Measurements from ENCODE around the gene ZNF787. TPM values are rescaled to one million over a fixed set of nuclear protein-coding genes. Genes with fewer than 3 reads are reported as not detected.

ZNF787 gene
- total and polyA plus RNA-seq, 2 of the 4 experiments (the other 2 are of a cell fraction): 4.8 to 11.2 TPM

DNA sequence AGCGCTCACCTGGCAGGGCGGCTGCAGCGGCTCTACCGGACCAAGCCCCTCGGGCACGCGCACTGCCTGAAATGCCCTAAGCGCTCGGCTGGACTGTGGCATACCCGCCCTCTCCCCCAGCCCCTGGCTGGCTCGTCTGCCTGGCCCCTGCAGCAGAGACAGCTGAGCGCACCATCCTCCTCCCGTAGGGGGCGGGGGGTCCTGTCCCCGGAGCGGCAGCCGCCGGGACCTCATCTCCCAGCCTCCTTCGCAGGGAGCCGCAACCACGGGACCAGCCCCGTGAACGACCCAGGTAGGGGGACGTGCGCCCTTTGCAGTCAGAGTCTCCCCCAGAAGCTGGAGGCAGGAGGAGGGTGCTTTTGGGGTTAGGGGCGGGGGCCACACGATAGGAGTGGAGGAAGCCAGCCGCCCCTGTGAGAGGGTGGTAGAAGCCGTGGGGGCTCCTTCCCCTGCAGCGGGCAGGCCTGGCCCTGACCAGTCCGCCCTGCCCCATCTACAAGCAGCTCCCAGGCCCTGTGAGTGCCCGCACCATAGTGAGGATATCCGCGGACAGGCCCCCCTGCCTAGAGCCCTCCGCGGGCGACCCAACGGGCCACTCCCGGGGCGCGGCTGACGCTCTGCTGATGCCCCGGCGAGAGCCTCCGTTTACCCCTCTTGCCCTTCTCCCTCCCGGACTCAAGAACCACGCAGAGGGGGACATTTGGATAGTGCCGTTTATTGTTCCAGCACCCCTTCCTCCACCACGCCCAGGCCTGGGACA lies 34.2 kb downstream of the ZNF787 start:
- Histone ChIP-seq H3K4me2 (ENCODE audit: low read depth, low read length) (no peak overlapping the region), H4K20me1 (ENCODE audit: insufficient read depth, low read length) (peaks cover 43% of the 10 kb centered on the region), H3K4me3 (ENCODE audit: insufficient read depth, low read depth, low read length) (no peak overlapping the region), H2BK5ac (ENCODE audit: low read depth, low read length, poor library complexity, severe bottlenecking) (no peak overlapping the region), H3K79me1 (ENCODE audit: low read depth in 1 of 2, low read length in 2 of 2) (peaks cover 9 to 36% of the 10 kb centered on the region in 2 experiments), H3K27ac (ENCODE audit: insufficient read depth, low read length) (no peak overlapping the region), H3K36me3 (ENCODE audit: control insufficient read depth, insufficient read depth, low read length) (peaks cover 15% of the 10 kb centered on the region), H2BK120ac (ENCODE audit: low read depth, low read length) (no peak overlapping the region), H4K5ac (ENCODE audit: low read depth, low read length) (no peak overlapping the region), H3K14ac (replicated peaks; ENCODE audit: low read depth, low read length) (no peak overlapping the region), H3K56ac (ENCODE audit: extremely low read depth, insufficient read depth, low read length) (no peak overlapping the region), H2BK20ac (ENCODE audit: low read depth, low read length) (no peak overlapping the region), H3K27me3 (ENCODE audit: control insufficient read depth, insufficient read depth, low read length) (no peaks in the 10 kb centered on the region), H3K4ac (ENCODE audit: low read depth, low read length) (no peak overlapping the region), H3K23ac (ENCODE audit: low read depth, low read length) (no peak overlapping the region), H2AFZ (replicated peaks; ENCODE audit: low read length, poor library complexity) (no peak overlapping the region), H4K91ac (ENCODE audit: insufficient read depth, low read depth, low read length) (no peak overlapping the region), H4K8ac (ENCODE audit: low read depth in 2 of 2, low read length in 2 of 2) (no peak overlapping the region), H3K9ac (ENCODE audit: low read depth, low read length) (no peak overlapping the region), H2AK5ac (ENCODE audit: low read depth, low read length) (no peak overlapping the region), H3K9me3 (ENCODE audit: control insufficient read depth, insufficient read depth, low read length) (no peaks in the 10 kb centered on the region), H2BK15ac (ENCODE audit: low read depth, low read length) (no peak overlapping the region), H3K4me1 (ENCODE audit: control insufficient read depth, insufficient read depth, low read length) (peaks cover 3% of the 10 kb centered on the region; the same call in 1 of the 2 replicates), H3K18ac (ENCODE audit: low read depth, low read length) (no peak overlapping the region), H2AK9ac (replicated peaks; ENCODE audit: low read depth, low read length, poor library complexity) (no peak overlapping the region), H3K9me1 (ENCODE audit: insufficient read depth, low read length) (0 out of 2 replicates have a peak, but pooled peaks cover 7% of the 10 kb centered on the region)
- ATAC-seq (ENCODE audit: low read depth): no peak
- in situ Hi-C loops (cut with MboI; ENCODE audit: low sequenced_read_pairs) (no loop called here), dilution Hi-C loops (cut with HindIII; ENCODE audit: low sequenced_read_pairs, unreplicated experiment) (no loop called here), intact Hi-C loops (cut with micrococcal nuclease) (no loop called here)
- CTCF ChIA-PET: no interaction called here
- BruUV-seq (replicated peaks): no TSS peak
- POLR2A ChIA-PET (ENCODE audit: unreplicated experiment): no interaction called here
- 67% methylated on average over 20 of the region's 49 CpGs; no CpG with 5 or more reads in 1 of the 2 experiments for WGBS, 2 experiments (ENCODE audit: extremely low coverage in 2 of 2, insufficient read length in 1 of 2)
- TF ChIP-seq NFE2L2 (IDR thresholded peaks at IDR 0.05; ENCODE audit: low read depth, low read length) (no peak), BHLHE40 (IDR thresholded peaks at IDR 0.05; ENCODE audit: low read depth, low read length) (no peak), RCOR1 (IDR thresholded peaks at IDR 0.05; ENCODE audit: insufficient replicate concordance, low read length) (no peak), POLR2A (IDR thresholded peaks at IDR 0.05; ENCODE audit: low read depth, low read length) (no peak), CTCF (conservative IDR thresholded peaks at IDR 0.05; ENCODE audit: low read depth, low read length) (no peak), CHD1 (IDR thresholded peaks at IDR 0.05; ENCODE audit: low read depth, low read length) (no peak), MAZ (IDR thresholded peaks at IDR 0.05; ENCODE audit: borderline replicate concordance, low read depth, low read length) (no peak), MAFK (IDR thresholded peaks at IDR 0.05; ENCODE audit: low read depth, low read length) (no peak), ELK1 (IDR thresholded peaks at IDR 0.05; ENCODE audit: borderline replicate concordance, low read depth, low read length) (no peak), MXI1 (IDR thresholded peaks at IDR 0.05; ENCODE audit: borderline replicate concordance, low read depth, low read length) (no peak), RAD21 (IDR thresholded peaks at IDR 0.05; ENCODE audit: low read length) (no peak), SMC3 (IDR thresholded peaks at IDR 0.05; ENCODE audit: low read depth, low read length) (no peak), RFX5 (IDR thresholded peaks at IDR 0.05; ENCODE audit: low read depth, low read length) (no peak), FOS (IDR thresholded peaks at IDR 0.05; ENCODE audit: low read depth, low read length) (no peak), CEBPB (IDR thresholded peaks at IDR 0.05; ENCODE audit: low read depth, low read length) (no peak), USF2 (IDR thresholded peaks at IDR 0.05; ENCODE audit: low read depth, low read length) (no peak)
- no peak for DNase-seq

All from IMR-90 (cell line).